Pancreas (tissue), 10 donors: ENCODE measurements around the gene SART3. TPM values are rescaled to one million over a fixed set of nuclear protein-coding genes. Genes with fewer than 3 reads are reported as not detected.
"Not testable (repeated sequence)": the region's sequence is repeated elsewhere in the genome, so short reads cannot be mapped to it uniquely, and the experiment has no call there.

Source experiments
- ATAC-seq, 4 donors: fragments of 200-7000 bp; cut with Tn5 transposase; one replicate each; pipeline versions ENCODE4 v1.8.0 to v1.9.1; 2020; ENCODE audit warnings: mild to moderate bottlenecking in 4 of 4, moderate library complexity in 4 of 4
- DNase-seq, 6 donors: peaks; one replicate each; pipeline ENCODE4 v3.0.0-alpha.2; 2020
- FAIRE-seq: peaks from 2 replicates; lab custom pipeline; 2012; peaks lifted over from hg19 to GRCh38; lab: Jason Lieb, UNC
- H3K27ac ChIP-seq, 4 donors: fragments of 200-600 bp; sonication (generic); 1 replicate in 3 of 4; 2 replicates in 1 of 4; pipeline versions ENCODE4 v1.5.0 to v1.8.0; 2020
- H3K27me3 ChIP-seq, 4 donors: fragments of 200-600 bp; one replicate each; pipeline ENCODE4 v1.8.0; 2021
- H3K36me3 ChIP-seq, 3 donors: fragments of 200-600 bp; sonication (generic) in 1 of 3; one replicate each; pipeline versions ENCODE4 v1.5.0 to v1.8.0; 2020 to 2021
- H3K4me1 ChIP-seq, 3 donors: fragments of 200-600 bp; one replicate each; pipeline ENCODE4 v1.8.0; 2021
- H3K4me3 ChIP-seq, 4 donors: fragments of 200-600 bp; sonication (generic) in 2 of 4; one replicate each; pipeline versions ENCODE4 v1.5.0 to v1.8.0; 2020 to 2021
- H3K9me3 ChIP-seq, 4 donors: fragments of 200-600 bp; one replicate each; pipeline ENCODE4 v1.8.0; 2021
- WGBS, 2 donors: extraction: QIAGEN DNeasy Blood & Tissue Kit; methylation state at CpG; one replicate each; pipeline ENCODE4 v1.1.7; 2013; 5-methylcytosine and 5-hydroxymethylcytosine counted together
- intact Hi-C, 3 donors: fragments of 100-400 bp; cut with DNase I; formaldehyde crosslinking; loops; one replicate each; pipeline versions ENCODE4 v1.11.1 to v1.14.2; 2022
- polyA plus RNA-seq, 2 donors: library from polyadenylated mRNA; stranded (reverse); fragments of 200-250 nt; gene quantifications; one replicate each; pipeline ENCODE4 v1.2.3, GENCODE V29; 2013
- total RNA-seq, 6 donors: library from RNA; stranded (reverse); fragmentation: NEBNext Ultra II Directional in 4 of 6; extraction: Animal tissue kit (Norgen Biotek cat#: 25700) in 4 of 6; gene quantifications; one replicate each; pipeline versions ENCODE4 v1.2.1 to v1.2.4, GENCODE V29; 2021 to 2023
- TF ChIP-seq, protein P1 (sequence below), 4 donors: fragments of 200-600 bp; sonication (generic) in 3 of 4; IDR thresholded peaks; one replicate each; pipeline versions ENCODE4 v1.5.0 to v1.8.0; 2021; ENCODE audit warnings: antibody characterized with exemption in 4 of 4
- donor health status: healthy with polysubstance abuse.
- donor health status: DM: no; HTN: no; CAD: no; lungs with moderate emphysema.
- donor health status: DM: no; HTN: no; CAD: no.
- donor health status: control.
- donor health status: control.
- donor health status: Bipolar disorder and iron deficiency.
- donor health status: DM: yes; HTN: yes; CAD: no.
- donor health status: DM: no; HTN: no; CAD: no.
- donor health status: DM: no; HTN: no; CAD: no.
- donor health status: DM: yes; HTN: yes; CAD: no.

The SART3 gene
- total and polyA plus RNA-seq, 8 donors: 13.9 to 23.4 (median 16.7) TPM

DNA sequence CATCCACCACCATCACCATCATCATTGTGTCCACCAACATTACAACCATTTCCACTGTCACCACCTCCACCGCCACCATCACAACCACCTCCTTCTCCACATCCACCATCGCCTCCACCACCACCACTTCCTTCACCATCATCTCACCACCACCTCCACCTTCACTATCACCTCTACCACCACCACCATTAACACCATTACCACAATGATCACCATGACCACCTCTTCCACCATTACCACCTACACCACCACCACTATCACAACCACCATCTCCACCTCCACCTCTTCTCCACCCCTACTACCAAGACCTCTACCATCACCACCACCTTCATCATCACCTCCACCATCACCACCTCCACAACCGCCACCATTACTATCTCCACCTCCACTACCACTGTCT lies 17.8 kb upstream of the SART3 start:
- TF ChIP-seq, protein P1, sequence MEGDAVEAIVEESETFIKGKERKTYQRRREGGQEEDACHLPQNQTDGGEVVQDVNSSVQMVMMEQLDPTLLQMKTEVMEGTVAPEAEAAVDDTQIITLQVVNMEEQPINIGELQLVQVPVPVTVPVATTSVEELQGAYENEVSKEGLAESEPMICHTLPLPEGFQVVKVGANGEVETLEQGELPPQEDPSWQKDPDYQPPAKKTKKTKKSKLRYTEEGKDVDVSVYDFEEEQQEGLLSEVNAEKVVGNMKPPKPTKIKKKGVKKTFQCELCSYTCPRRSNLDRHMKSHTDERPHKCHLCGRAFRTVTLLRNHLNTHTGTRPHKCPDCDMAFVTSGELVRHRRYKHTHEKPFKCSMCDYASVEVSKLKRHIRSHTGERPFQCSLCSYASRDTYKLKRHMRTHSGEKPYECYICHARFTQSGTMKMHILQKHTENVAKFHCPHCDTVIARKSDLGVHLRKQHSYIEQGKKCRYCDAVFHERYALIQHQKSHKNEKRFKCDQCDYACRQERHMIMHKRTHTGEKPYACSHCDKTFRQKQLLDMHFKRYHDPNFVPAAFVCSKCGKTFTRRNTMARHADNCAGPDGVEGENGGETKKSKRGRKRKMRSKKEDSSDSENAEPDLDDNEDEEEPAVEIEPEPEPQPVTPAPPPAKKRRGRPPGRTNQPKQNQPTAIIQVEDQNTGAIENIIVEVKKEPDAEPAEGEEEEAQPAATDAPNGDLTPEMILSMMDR (IDR thresholded peaks at IDR 0.05): no peak

DNA sequence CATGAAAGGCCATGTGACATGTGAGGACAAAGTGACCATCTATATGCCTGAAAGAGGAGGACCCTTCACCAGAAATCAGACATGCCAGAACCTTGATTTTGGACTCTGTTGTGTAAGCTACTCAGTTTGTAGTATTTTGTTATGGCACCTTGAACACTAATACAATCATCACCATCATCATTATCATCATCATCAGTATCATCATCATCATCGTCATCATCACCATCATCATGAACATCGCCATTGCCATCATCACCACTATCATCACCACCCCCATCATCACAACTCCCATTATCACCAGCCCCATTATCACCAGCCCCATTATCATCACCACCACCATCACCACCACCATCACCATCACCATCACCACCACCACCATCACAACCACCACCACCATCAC lies 17.3 kb upstream of the SART3 start:
- ATAC-seq (no peak), FAIRE-seq (no peak), DNase-seq (no peak)
- Histone ChIP-seq H3K27ac (no peak overlapping the region), H3K36me3 (no peaks in the 10 kb centered on the region), H3K27me3 (no peaks in the 10 kb centered on the region), H3K4me1 (no peaks in the 10 kb centered on the region), H3K9me3 (no peaks in the 10 kb centered on the region), H3K4me3 (no peak overlapping the region)
- intact Hi-C loops: no loop called here
- 74 to 92% methylated on average over 2 of the region's 2 CpGs for WGBS, 2 donors
- TF ChIP-seq, protein P1 (IDR thresholded peaks at IDR 0.05): no peak

More for the DNA sequence above, 17.8 kb upstream of the SART3 start:
- H3K4me3 ChIP-seq: no peak overlapping the region
- H3K4me1 ChIP-seq: no peaks in the 10 kb centered on the region
- WGBS, 2 donors: 91 to 95% methylated on average over 3 of the region's 3 CpGs
- intact Hi-C loops: no loop called here
- no peak overlapping the region for H3K27ac ChIP-seq
- no peak for FAIRE-seq
- H3K27me3 ChIP-seq: no peaks in the 10 kb centered on the region
- no peak for DNase-seq
- ATAC-seq: no peak
- H3K36me3 ChIP-seq: no peaks in the 10 kb centered on the region
- H3K9me3 ChIP-seq: no peaks in the 10 kb centered on the region

DNA sequence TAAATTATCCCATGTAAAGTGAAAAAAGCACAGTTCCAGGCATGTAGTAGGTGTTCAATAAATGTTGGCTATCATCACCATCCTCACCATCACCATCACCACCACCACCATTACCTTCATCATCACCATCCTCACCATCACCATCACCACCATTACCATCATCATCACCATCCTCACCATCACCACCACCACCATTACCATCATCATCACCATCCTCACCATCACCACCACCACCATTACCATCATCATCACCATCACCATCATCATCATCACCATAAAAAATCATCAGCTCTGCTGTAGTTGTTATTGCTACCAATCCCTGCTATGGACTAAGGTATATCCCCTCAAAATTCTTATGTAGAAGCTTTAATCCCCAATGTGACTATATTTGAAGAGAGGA lies 16.5 kb upstream of the SART3 start:
- Histone ChIP-seq H3K36me3 (no peaks in the 10 kb centered on the region), H3K4me1 (no peaks in the 10 kb centered on the region), H3K4me3 (no peak overlapping the region), H3K27me3 (no peaks in the 10 kb centered on the region), H3K27ac (no peak overlapping the region), H3K9me3 (no peaks in the 10 kb centered on the region)
- ATAC-seq: no peak
- DNase-seq: no peak
- TF ChIP-seq, protein P1 (IDR thresholded peaks at IDR 0.05): no peak
- intact Hi-C loops: no loop called here
- no peak for FAIRE-seq

DNA sequence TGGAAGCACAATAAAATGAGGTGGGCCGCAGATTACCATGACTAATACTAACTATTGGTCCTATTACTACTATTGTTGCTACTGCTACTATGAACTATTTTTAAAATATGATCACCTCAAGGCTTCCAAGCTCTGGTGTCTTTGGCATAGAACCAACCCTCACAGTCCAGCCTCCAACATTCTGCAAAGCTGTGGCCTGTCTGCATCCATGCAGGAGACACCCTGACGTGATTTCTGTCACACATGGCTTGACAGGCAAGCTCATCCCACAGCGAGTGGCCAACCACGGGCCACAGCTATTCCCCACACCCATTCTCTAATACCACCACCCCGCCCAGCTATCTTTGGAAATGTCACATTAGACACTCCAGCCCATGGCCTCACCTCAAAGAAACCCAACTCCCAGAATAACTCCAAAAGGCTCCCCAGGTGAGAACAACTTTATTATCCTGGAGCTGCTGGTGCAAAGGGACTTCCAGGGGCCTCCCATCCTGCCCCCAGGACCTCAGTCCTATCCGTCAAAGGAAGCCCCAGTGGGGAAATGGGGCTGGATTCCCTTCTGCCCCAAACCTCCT lies 15.8 kb upstream of the SART3 start:
- Histone ChIP-seq H3K4me1 (no peaks in the 10 kb centered on the region), H3K27me3 (no peaks in the 10 kb centered on the region), H3K36me3 (no peaks in the 10 kb centered on the region), H3K9me3 (no peaks in the 10 kb centered on the region), H3K27ac (no peak overlapping the region), H3K4me3 (no peak overlapping the region)
- TF ChIP-seq, protein P1 (IDR thresholded peaks at IDR 0.05): no peak
- ATAC-seq (no peak), FAIRE-seq (no peak), DNase-seq (no peak)
- WGBS, 2 donors: 48 to 59% methylated on average over 6 of the region's 6 CpGs
- intact Hi-C loops: no loop called here

DNA sequence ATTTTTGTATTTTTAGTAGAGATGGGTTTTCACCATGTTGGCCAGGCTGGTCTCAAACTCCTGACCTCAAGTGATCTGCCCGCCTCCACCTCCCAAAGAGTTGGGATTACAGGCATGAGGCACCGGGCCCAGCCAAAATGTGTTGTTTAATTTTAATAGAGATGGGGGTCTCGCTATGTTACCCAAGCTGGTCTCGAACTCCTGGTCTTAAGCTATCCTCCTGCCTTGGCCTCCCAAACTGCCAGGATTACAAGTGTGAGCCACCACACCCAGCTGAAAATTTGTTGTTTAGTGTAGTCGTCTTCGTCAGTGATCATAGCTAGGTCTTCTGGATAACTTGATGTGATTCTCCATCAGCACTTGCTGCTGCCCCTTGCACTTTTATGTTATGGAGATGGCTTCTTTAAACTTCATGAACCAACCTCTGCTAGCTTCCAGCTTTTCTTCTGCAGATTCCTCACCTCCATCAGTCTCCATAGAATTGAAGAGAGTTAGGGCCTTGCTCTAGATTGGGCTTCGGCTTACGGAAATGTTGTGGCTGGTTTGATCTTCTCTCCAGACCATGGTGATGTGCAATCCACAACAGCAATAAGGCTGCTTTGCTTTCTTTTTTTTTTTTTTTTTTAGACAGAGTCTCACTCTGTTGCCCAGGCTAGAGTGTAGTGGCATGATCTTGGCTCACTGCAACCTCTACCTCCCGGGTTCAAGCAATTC lies 14.4 kb upstream of the SART3 start:
- no peak for ATAC-seq
- Histone ChIP-seq H3K9me3 (no peaks in the 10 kb centered on the region), H3K4me1 (no peaks in the 10 kb centered on the region), H3K36me3 (no peaks in the 10 kb centered on the region), H3K27me3 (no peaks in the 10 kb centered on the region), H3K27ac (no peak overlapping the region), H3K4me3 (no peak overlapping the region)
- no peak for FAIRE-seq
- no peak for DNase-seq
- 78 to 85% methylated on average over 9 of the region's 9 CpGs for WGBS, 2 donors
- intact Hi-C loops: no loop called here
- TF ChIP-seq, protein P1 (IDR thresholded peaks at IDR 0.05): no peak

DNA sequence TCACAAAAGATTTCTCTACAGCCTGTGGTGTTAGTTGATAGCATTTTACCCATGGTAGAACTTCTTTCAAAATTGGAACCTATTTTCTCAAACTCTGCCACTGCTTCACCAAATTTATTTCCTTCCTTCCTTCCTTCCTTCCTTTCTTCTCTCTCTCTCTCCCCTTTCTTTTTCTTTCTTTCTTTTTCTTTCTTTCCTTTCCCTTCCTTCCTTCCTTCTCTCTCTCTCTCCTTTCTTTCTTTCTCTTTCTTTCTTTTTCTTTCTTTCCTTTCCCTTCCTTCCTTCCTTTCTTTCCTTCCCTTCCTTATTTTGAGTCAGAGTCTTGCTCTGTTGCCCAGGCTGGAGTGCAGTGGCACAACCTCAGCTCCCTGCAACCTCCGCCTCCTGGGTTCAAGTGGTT lies 13.3 kb upstream of the SART3 start:
- H3K4me1 ChIP-seq, DNase-seq, FAIRE-seq, H3K4me3 ChIP-seq, H3K27ac ChIP-seq, H3K27me3 ChIP-seq, ATAC-seq, H3K36me3 ChIP-seq, H3K9me3 ChIP-seq: not testable (repeated sequence)
- 87 to 88% methylated on average over 1 of the region's 1 CpG for WGBS, 2 donors
- intact Hi-C loops: loop anchor here in 2 of 3 donors (5.0 kb wide), 2 partner anchors 38 to 43 kb away; no protein-coding TSS in a partner anchor
